ENCODE results near the gene PES1.

DNA sequence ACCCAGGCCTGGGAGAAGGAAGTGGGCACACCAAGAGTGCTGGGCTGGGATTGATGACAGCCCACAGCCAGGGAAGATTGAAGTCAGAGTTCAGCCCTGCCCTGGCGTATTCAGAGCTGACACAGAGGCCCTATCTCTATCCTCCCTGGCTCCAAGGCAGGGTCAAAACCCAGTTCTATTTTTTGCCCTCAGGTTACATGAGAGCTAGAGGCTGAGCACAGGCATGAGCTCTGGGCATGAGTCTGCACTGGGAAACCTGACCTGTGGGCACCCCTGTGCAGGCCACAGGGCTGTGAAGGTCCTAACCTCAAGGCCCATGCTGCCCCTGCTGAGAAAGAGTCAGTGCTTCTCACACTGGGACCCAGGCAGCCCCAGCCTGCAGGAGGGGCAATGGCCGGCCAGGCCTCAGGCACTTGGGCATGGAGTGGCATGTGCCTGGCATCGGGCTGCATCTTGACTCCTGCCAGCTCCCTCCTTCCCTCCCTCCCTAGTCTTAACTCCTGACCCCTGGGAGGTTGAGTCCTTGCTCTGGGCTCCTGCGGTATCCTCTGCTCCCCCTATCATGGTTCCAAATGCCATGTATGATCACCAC is 49.2 kb upstream of the PES1 start:
- TF ChIP-seq CTCF (IDR thresholded peaks at IDR 0.05), result no peak
- no peak for TF ChIP-seq POLR2AphosphoS5 (IDR thresholded peaks at IDR 0.05)
